Stomach (tissue), 4 donors: ENCODE measurements around the gene CMTR2.
"Not testable (repeated sequence)": the region's sequence is repeated elsewhere in the genome, so short reads cannot be mapped to it uniquely, and the experiment has no call there.

Experiments used
- CTCF ChIP-seq, 7 experiments: fragments of 450-650 bp in 4 of 7; fragments of 200-600 bp in 3 of 7; sonication (generic) in 3 of 7; IDR thresholded peaks; one replicate each; pipeline ENCODE4 v1.5.1; 2016 to 2019; ENCODE audit warnings: antibody characterized with exemption in 7 of 7, control low read depth in 2 of 7, mild to moderate bottlenecking in 1 of 7
- POLR2AphosphoS5 ChIP-seq, 3 donors: sonication (generic); formaldehyde crosslinking; IDR thresholded peaks; one replicate each; pipeline ENCODE4 v1.6.1; 2016; ENCODE audit warnings: antibody characterized with exemption in 3 of 3

- TF ChIP-seq CTCF, POLR2AphosphoS5 (IDR thresholded peaks at IDR 0.05): not testable (repeated sequence)
Measured at GRCh38 chr16:71292095-71292494, 2.9 kb upstream of the CMTR2 start.
